Vagina (tissue), 2 donors: ENCODE data around the gene TRIM3. TPM values are rescaled to one million over a fixed set of nuclear protein-coding genes. Genes with fewer than 3 reads are reported as not detected.

ENCODE experiments used
- DNase-seq, 2 donors: peaks; one replicate each; pipeline ENCODE4 v3.0.0-alpha.2; 2017; ENCODE audit errors: extremely low spot score in 2 of 2
- H3K27ac ChIP-seq: fragments of 200-600 bp; sonication (generic); one replicate; pipeline ENCODE4 v1.5.1; 2019
- H3K27me3 ChIP-seq: fragments of 200-600 bp; sonication (generic); one replicate; pipeline ENCODE4 v1.5.1; 2019
- H3K36me3 ChIP-seq, 2 donors: fragments of 200-600 bp; sonication (generic); one replicate each; pipeline ENCODE4 v1.5.1; 2017 to 2019
- H3K4me1 ChIP-seq: fragments of 200-600 bp; sonication (generic); one replicate; pipeline ENCODE4 v1.5.1; 2019
- H3K4me3 ChIP-seq, 2 donors: fragments of 200-600 bp; sonication (generic); 1 replicate in 1 of 2; 2 replicates in 1 of 2; pipeline ENCODE4 v1.5.1; 2016 to 2019
- H3K9me3 ChIP-seq: fragments of 200-600 bp; sonication (generic); one replicate; pipeline ENCODE4 v1.5.1; 2019
- POLR2A ChIP-seq, 2 donors: fragments of 450-650 bp; IDR thresholded peaks; one replicate each; pipeline ENCODE4 v1.6.1; 2017; ENCODE audit warnings: antibody characterized with exemption in 2 of 2, mild to moderate bottlenecking in 2 of 2, moderate library complexity in 2 of 2
- POLR2AphosphoS5 ChIP-seq, 2 donors: sonication (generic); formaldehyde crosslinking; IDR thresholded peaks; one replicate each; pipeline ENCODE4 v1.9.0; 2017; ENCODE audit warnings: antibody characterized with exemption in 2 of 2, mild to moderate bottlenecking in 2 of 2, low read depth in 1 of 2; ENCODE audit not compliant: insufficient read depth in 1 of 2
- intact Hi-C: fragments of 100-400 bp; cut with DNase I; formaldehyde crosslinking; loops from one replicate; pipeline ENCODE4 v1.15.1; 2023
- total RNA-seq: library from RNA; depleted of rRNA; stranded (reverse); fragments of >200 nt; gene quantifications from one replicate; pipeline ENCODE4 v1.2.3, GENCODE V29; 2016
- TF ChIP-seq, protein P1 (sequence below), 3 experiments: fragments of 450-650 bp in 2 of 3; fragments of 200-600 bp in 1 of 3; sonication (generic) in 1 of 3; IDR thresholded peaks; one replicate each; pipeline ENCODE4 v1.5.1; 2017 to 2019; ENCODE audit warnings: antibody characterized with exemption in 3 of 3, mild to moderate bottlenecking in 2 of 3, moderate library complexity in 2 of 3

The TRIM3 gene
- total RNA-seq, 1 donor from 2014 or later: 27.5 TPM

DNA sequence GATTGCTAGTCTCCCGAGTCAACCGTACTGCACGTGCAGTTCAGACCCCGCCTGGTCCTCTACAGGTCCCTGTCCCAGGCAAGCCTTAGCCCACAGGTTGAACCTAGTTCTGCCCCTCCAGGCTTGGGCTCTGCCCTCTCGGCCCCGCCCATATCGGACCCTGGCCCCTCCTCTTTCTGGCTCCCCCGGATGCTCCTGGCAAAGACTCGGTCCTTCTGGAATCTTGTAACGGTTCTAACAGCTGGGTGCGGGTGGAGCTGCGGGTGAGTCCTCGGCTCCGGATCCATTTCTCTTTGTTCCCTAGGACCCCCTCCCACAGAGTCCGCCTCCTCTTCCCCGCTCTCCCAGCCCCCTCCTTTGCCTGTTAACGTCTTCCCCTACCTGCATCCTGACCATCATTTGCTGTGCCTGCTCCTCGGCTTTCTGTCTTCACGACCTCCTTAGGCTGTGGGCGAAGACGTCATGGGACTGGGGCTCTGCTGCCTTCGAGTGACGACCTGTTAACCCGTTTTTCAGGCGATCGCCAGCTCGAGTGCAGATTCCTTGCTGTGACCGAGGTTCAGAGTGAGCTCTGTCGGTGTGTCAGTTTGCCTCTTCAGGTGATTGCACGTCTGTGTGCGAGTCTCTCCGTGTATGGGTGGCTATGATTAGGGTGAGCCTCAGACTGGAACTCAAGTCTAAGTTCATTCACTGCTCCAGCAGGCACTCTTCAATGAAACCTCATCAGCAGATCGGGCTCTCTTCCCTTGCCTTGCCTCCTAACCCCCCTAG is 23.5 kb upstream of the TRIM3 start, which contains the start of gene DNHD1:
Gene DNHD1 (plus strand): TSS at position 212 of the 771 bp plus-strand sequence. CDS start 936 bp downstream, outside the sequence.
- DNase-seq: no peak
- no peaks in the 10 kb centered on the region for H3K9me3 ChIP-seq
- peak within 1 kb of the TSS; percentile 46 for H3K27ac ChIP-seq
- TF ChIP-seq, protein P1, sequence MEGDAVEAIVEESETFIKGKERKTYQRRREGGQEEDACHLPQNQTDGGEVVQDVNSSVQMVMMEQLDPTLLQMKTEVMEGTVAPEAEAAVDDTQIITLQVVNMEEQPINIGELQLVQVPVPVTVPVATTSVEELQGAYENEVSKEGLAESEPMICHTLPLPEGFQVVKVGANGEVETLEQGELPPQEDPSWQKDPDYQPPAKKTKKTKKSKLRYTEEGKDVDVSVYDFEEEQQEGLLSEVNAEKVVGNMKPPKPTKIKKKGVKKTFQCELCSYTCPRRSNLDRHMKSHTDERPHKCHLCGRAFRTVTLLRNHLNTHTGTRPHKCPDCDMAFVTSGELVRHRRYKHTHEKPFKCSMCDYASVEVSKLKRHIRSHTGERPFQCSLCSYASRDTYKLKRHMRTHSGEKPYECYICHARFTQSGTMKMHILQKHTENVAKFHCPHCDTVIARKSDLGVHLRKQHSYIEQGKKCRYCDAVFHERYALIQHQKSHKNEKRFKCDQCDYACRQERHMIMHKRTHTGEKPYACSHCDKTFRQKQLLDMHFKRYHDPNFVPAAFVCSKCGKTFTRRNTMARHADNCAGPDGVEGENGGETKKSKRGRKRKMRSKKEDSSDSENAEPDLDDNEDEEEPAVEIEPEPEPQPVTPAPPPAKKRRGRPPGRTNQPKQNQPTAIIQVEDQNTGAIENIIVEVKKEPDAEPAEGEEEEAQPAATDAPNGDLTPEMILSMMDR (IDR thresholded peaks at IDR 0.05): no peak
- TF ChIP-seq POLR2A (IDR thresholded peaks at IDR 0.05) (no peak), POLR2AphosphoS5 (IDR thresholded peaks at IDR 0.05; ENCODE audit: insufficient read depth in 1 of 2, low read depth in 1 of 2) (no peak)
- no peaks in the 10 kb centered on the region for H3K27me3 ChIP-seq
- H3K36me3 ChIP-seq: peaks cover 0 to 10% of the 10 kb centered on the region in 2 donors
- intact Hi-C loops: no loop called here
- H3K4me3 ChIP-seq: peak within 1 kb of the TSS; percentile 13 to 33
- H3K4me1 ChIP-seq: peaks cover 9% of the 10 kb centered on the region

DNA sequence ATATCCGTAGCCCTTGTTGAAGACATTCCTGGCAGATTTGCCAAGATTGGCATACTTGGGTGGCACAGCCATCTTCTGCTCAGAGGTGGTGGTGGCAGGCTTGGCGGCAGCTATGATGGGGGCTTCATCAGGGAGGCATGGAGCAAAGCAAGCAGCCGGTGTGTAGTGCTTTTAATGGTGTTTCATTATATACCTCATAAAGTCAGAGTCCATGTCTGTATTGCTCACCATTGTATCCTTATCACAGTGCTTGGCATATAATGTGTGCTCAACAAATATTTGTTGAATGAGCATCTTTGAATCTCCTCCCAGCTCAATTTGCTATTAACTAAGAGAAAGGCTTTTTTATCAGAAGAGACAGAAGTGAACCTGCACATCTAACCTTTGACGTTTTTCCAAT is 15.6 kb upstream of the TRIM3 start:
- H3K9me3 ChIP-seq: no peaks in the 10 kb centered on the region
- intact Hi-C loops: no loop called here
- no peaks in the 10 kb centered on the region for H3K4me1 ChIP-seq
- H3K27me3 ChIP-seq: no peaks in the 10 kb centered on the region
- no peak overlapping the region for H3K4me3 ChIP-seq
- TF ChIP-seq, protein P1 (IDR thresholded peaks at IDR 0.05): no peak
- TF ChIP-seq POLR2AphosphoS5 (IDR thresholded peaks at IDR 0.05; ENCODE audit: insufficient read depth in 1 of 2, low read depth in 1 of 2) (no peak), POLR2A (IDR thresholded peaks at IDR 0.05) (no peak)
- no peak for DNase-seq
- no peak overlapping the region for H3K27ac ChIP-seq
- H3K36me3 ChIP-seq: peaks cover 0 to 32% of the 10 kb centered on the region in 2 donors

DNA sequence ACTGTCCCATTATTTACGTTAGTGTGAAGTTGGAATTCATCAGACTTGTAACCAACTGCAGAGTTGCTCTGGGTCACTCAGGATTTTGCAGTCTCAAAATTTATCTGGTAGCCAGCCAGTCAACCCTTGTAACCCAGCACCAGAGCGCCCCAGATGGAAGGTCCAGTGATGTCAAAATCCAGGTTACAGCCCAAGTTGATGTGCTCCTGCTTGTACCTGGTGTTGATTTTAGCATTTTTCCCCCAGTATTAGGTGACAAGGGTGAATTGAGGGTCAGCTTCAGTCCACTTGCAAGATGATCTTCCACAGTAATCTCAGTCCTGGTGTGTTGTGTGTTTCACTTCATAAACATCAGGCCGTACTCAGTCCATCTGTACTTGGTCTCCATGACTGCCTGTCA is 15.1 kb upstream of the TRIM3 start:
- DNase-seq: no peak
- Histone ChIP-seq H3K36me3 (peaks cover 0 to 37% of the 10 kb centered on the region in 2 donors), H3K4me3 (no peak overlapping the region), H3K9me3 (no peaks in the 10 kb centered on the region), H3K27me3 (no peaks in the 10 kb centered on the region), H3K4me1 (no peaks in the 10 kb centered on the region), H3K27ac (no peak overlapping the region)
- intact Hi-C loops: no loop called here
- TF ChIP-seq POLR2AphosphoS5 (IDR thresholded peaks at IDR 0.05; ENCODE audit: insufficient read depth in 1 of 2, low read depth in 1 of 2): no peak
- TF ChIP-seq, protein P1 (IDR thresholded peaks at IDR 0.05): no peak
- TF ChIP-seq POLR2A (IDR thresholded peaks at IDR 0.05): no peak

DNA sequence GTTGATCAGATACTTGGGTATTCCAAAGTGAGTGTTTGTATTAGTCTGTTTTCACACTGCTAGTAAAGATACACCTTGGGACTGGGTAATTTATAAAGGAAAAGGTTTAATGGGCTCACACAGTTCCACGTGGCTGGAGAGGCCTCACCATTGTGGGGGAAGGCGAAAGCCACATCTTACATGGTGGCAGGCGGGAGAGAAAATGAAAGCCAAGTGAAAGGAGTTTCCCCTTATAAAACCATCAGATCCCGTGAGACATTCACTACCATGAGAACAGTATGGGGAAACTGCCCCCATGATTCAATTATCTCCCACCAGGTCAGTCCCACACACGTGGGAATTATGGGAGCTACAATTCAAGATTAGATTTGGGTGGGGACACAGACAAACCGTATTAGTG is 14.6 kb upstream of the TRIM3 start:
- no peaks in the 10 kb centered on the region for H3K27me3 ChIP-seq
- no peak overlapping the region for H3K27ac ChIP-seq
- no peak overlapping the region for H3K4me3 ChIP-seq
- TF ChIP-seq POLR2AphosphoS5 (IDR thresholded peaks at IDR 0.05; ENCODE audit: insufficient read depth in 1 of 2, low read depth in 1 of 2): no peak
- TF ChIP-seq POLR2A (IDR thresholded peaks at IDR 0.05): no peak
- TF ChIP-seq, protein P1 (IDR thresholded peaks at IDR 0.05): no peak
- H3K36me3 ChIP-seq: peaks cover 0 to 42% of the 10 kb centered on the region in 2 donors
- peaks cover 3% of the 10 kb centered on the region for H3K4me1 ChIP-seq
- H3K9me3 ChIP-seq: no peaks in the 10 kb centered on the region
- no peak for DNase-seq
- intact Hi-C loops: no loop called here

DNA sequence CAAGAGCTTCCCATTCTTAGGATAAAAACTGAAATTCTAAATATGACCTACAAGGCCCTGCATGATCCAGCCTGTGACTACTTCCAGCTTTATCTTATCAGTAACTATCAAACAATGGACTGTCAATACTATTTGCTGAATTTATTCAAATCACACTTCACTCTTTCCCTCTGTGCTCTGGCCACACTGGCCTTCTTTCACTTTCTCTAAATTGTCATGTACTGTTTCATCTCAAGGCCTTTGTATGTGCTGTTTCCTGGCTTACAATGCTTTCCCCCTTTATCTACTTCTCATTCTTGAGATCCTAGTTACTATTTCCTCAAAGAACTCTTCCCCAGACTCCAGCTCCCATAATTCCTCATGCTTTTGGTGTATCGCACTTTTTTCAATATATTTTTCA is 13.2 kb upstream of the TRIM3 start:
- H3K4me3 ChIP-seq: no peak overlapping the region
- H3K36me3 ChIP-seq: peaks cover 0 to 41% of the 10 kb centered on the region in 2 donors
- TF ChIP-seq, protein P1 (IDR thresholded peaks at IDR 0.05): no peak
- TF ChIP-seq POLR2AphosphoS5 (IDR thresholded peaks at IDR 0.05; ENCODE audit: insufficient read depth in 1 of 2, low read depth in 1 of 2) (no peak), POLR2A (IDR thresholded peaks at IDR 0.05) (no peak)
- no peaks in the 10 kb centered on the region for H3K27me3 ChIP-seq
- no peak for DNase-seq
- intact Hi-C loops: no loop called here
- H3K27ac ChIP-seq: no peak overlapping the region
- H3K4me1 ChIP-seq: peaks cover 17% of the 10 kb centered on the region
- H3K9me3 ChIP-seq: no peaks in the 10 kb centered on the region
